H9 (cell line): ENCODE results near the gene DTNB. TPM values are rescaled to one million over a fixed set of nuclear protein-coding genes. Genes with fewer than 3 reads are reported as not detected.

ENCODE experiments used
- DNase-seq: peaks from one replicate; pipeline ENCODE4 v3.0.0-alpha.2; 2017
- H2AFZ ChIP-seq: one replicate; pipeline ENCODE4 v1.6.1; 2013; ENCODE audit warnings: mild to moderate bottlenecking, low read length, control low read depth, moderate library complexity
- H2AK5ac ChIP-seq: 2 replicates; pipeline ENCODE4 v1.6.1; 2013; ENCODE audit warnings: low read length, control low read depth, mixed read lengths; ENCODE audit not compliant: insufficient read length
- H2BK120ac ChIP-seq: one replicate; pipeline ENCODE4 v1.6.1; 2013; ENCODE audit warnings: low read depth, mild to moderate bottlenecking, low read length, control low read depth, inconsistent platforms; ENCODE audit not compliant: poor library complexity, severe bottlenecking
- H2BK12ac ChIP-seq: 2 replicates; pipeline ENCODE4 v1.6.1; 2013; ENCODE audit warnings: low read length, control low read depth, mixed read lengths, low read depth; ENCODE audit not compliant: insufficient read length
- H2BK15ac ChIP-seq: 2 replicates; pipeline ENCODE4 v1.6.1; 2013; ENCODE audit warnings: low read depth, low read length, control low read depth
- H2BK20ac ChIP-seq: one replicate; pipeline ENCODE4 v1.6.1; 2013; ENCODE audit warnings: low read depth, mild to moderate bottlenecking, low read length, control low read depth, inconsistent platforms; ENCODE audit not compliant: poor library complexity, severe bottlenecking
- H2BK5ac ChIP-seq: 2 replicates; pipeline ENCODE4 v1.6.1; 2013; ENCODE audit warnings: low read length, control low read depth, mixed read lengths; ENCODE audit not compliant: insufficient read length
- H3K14ac ChIP-seq: 2 replicates; pipeline ENCODE4 v1.6.1; 2013; ENCODE audit warnings: low read length, control low read depth; ENCODE audit not compliant: insufficient read depth
- H3K18ac ChIP-seq: 2 replicates; pipeline ENCODE4 v1.6.1; 2013; ENCODE audit warnings: low read depth, mild to moderate bottlenecking, mixed read lengths, low read length, control low read depth; ENCODE audit not compliant: insufficient read length
- H3K23ac ChIP-seq: 2 replicates; pipeline ENCODE4 v1.6.1; 2013; ENCODE audit warnings: low read length, control low read depth, mixed read lengths, low read depth; ENCODE audit not compliant: insufficient read length
- H3K23me2 ChIP-seq: 2 replicates; pipeline ENCODE4 v1.6.1; 2013; ENCODE audit warnings: low read depth, mild to moderate bottlenecking, mixed read lengths, low read length, control low read depth; ENCODE audit not compliant: insufficient read length, poor library complexity, severe bottlenecking
- H3K27ac ChIP-seq: 2 replicates; pipeline ENCODE4 v1.5.1; 2013; ENCODE audit warnings: low read length, control low read depth, mixed read lengths, low read depth; ENCODE audit not compliant: insufficient read length
- H3K27me3 ChIP-seq: 2 replicates; pipeline ENCODE4 v1.6.1; 2013; ENCODE audit warnings: low read length, control low read depth, inconsistent platforms; ENCODE audit not compliant: insufficient read depth
- H3K4ac ChIP-seq: 2 replicates; pipeline ENCODE4 v1.6.1; 2013; ENCODE audit warnings: low read depth, mild to moderate bottlenecking, control low read depth, inconsistent platforms, low read length, moderate library complexity
- H3K4me1 ChIP-seq: 2 replicates; pipeline ENCODE4 v1.6.1; 2013; ENCODE audit warnings: low read length, control low read depth, inconsistent platforms; ENCODE audit not compliant: insufficient read depth
- H3K4me2 ChIP-seq: 2 replicates; pipeline ENCODE4 v1.6.1; 2013; ENCODE audit warnings: low read length, control low read depth, mixed read lengths; ENCODE audit not compliant: insufficient read length, insufficient read depth
- H3K56ac ChIP-seq: 2 replicates; pipeline ENCODE4 v1.6.1; 2013; ENCODE audit warnings: low read depth, mild to moderate bottlenecking, mixed read lengths, low read length, control low read depth; ENCODE audit not compliant: insufficient read length
- H3K79me1 ChIP-seq: 2 replicates; pipeline ENCODE4 v1.6.1; 2013; ENCODE audit warnings: low read depth, mild to moderate bottlenecking, moderate library complexity, low read length, control low read depth, inconsistent platforms; ENCODE audit not compliant: insufficient read depth, poor library complexity, severe bottlenecking
- H3K79me2 ChIP-seq: 2 replicates; pipeline ENCODE4 v1.6.1; 2013; ENCODE audit warnings: low read length, control low read depth, inconsistent platforms; ENCODE audit not compliant: insufficient read depth
- H3K9ac ChIP-seq: 2 replicates; pipeline ENCODE4 v1.6.1; 2013; ENCODE audit warnings: low read length, control low read depth, mixed read lengths; ENCODE audit not compliant: insufficient read length; ENCODE audit errors: extremely low read depth
- H3K9me3 ChIP-seq: one replicate; pipeline ENCODE4 v1.6.1; 2013; ENCODE audit warnings: low read depth, low read length, inconsistent platforms; ENCODE audit not compliant: control insufficient read depth
- H3T11ph ChIP-seq: one replicate; pipeline ENCODE4 v1.6.1; 2013; ENCODE audit warnings: mild to moderate bottlenecking, low read length, control low read depth, inconsistent platforms
- H4K20me1 ChIP-seq: one replicate; pipeline ENCODE4 v1.6.1; 2013; ENCODE audit not compliant: control insufficient read depth, insufficient read length, insufficient read depth
- H4K5ac ChIP-seq: 2 replicates; pipeline ENCODE4 v1.6.1; 2013; ENCODE audit warnings: low read depth, mild to moderate bottlenecking, mixed read lengths, low read length, control low read depth; ENCODE audit not compliant: insufficient read length
- H4K8ac ChIP-seq: replicated peaks from 2 replicates; pipeline ENCODE4 v1.6.1; 2013; ENCODE audit warnings: low read length, control low read depth, mixed read lengths, low read depth; ENCODE audit not compliant: insufficient read length
- H4K91ac ChIP-seq: 2 replicates; pipeline ENCODE4 v1.6.1; 2013; ENCODE audit warnings: low read depth, mild to moderate bottlenecking, moderate library complexity, mixed read lengths, low read length, control low read depth; ENCODE audit not compliant: insufficient read length
- H3K27ac Mint-ChIP-seq, 3 experiments: 2 replicates in 2 of 3; 3 replicates in 1 of 3; pipeline ENCODE4 v1.8.0; 2020 to 2021; ENCODE audit warnings: mixed read lengths in 3 of 3, mild to moderate bottlenecking in 1 of 3, moderate library complexity in 1 of 3
- H3K27me3 Mint-ChIP-seq: 2 replicates; pipeline ENCODE4 v1.8.0; 2021; ENCODE audit warnings: low read depth, mild to moderate bottlenecking, moderate library complexity, mixed read lengths
- H3K36me3 Mint-ChIP-seq, 3 experiments: 2 replicates in 2 of 3; 3 replicates in 1 of 3; pipeline ENCODE4 v1.8.0; 2020 to 2021; ENCODE audit warnings: low read depth in 3 of 3, mixed read lengths in 3 of 3; ENCODE audit not compliant: insufficient read depth in 1 of 3
- H3K4me1 Mint-ChIP-seq, 2 experiments: 2 replicates each; pipeline ENCODE4 v1.8.0; 2020; ENCODE audit warnings: mixed read lengths in 2 of 2
- H3K4me3 Mint-ChIP-seq, 2 experiments: 2 replicates in 1 of 2; 3 replicates in 1 of 2; pipeline ENCODE4 v1.8.0; 2020 to 2021; ENCODE audit warnings: mild to moderate bottlenecking in 2 of 2, mixed read lengths in 2 of 2, moderate library complexity in 1 of 2
- H3K9me3 Mint-ChIP-seq, 2 experiments: 2 replicates in 1 of 2; 3 replicates in 1 of 2; pipeline ENCODE4 v1.8.0; 2020; ENCODE audit warnings: mild to moderate bottlenecking in 2 of 2, mixed read lengths in 2 of 2, moderate library complexity in 1 of 2
- WGBS: extraction: QIAGEN DNeasy Blood & Tissue Kit; methylation state at CpG from one replicate; pipeline ENCODE4 v1.1.7; 2013; ENCODE audit warnings: missing lambda C conversion rate, low lambda C conversion rate, mixed read lengths; ENCODE audit not compliant: insufficient read length; ENCODE audit errors: extremely low coverage; 5-methylcytosine and 5-hydroxymethylcytosine counted together
- total RNA-seq: library from RNA; stranded (reverse); gene quantifications from 2 replicates; pipeline ENCODE4 v1.2.1, GENCODE V29; 2021
- TF ChIP-seq, protein P1 (sequence below): fragments of 200-600 bp; sonication (generic); conservative IDR thresholded peaks from 3 replicates; pipeline ENCODE4 v1.8.0; 2021; ENCODE audit warnings: antibody characterized with exemption, mild to moderate bottlenecking

Gene DTNB
- total RNA-seq, 1 experiment from 2014 or later, result 26.7 TPM

DNA sequence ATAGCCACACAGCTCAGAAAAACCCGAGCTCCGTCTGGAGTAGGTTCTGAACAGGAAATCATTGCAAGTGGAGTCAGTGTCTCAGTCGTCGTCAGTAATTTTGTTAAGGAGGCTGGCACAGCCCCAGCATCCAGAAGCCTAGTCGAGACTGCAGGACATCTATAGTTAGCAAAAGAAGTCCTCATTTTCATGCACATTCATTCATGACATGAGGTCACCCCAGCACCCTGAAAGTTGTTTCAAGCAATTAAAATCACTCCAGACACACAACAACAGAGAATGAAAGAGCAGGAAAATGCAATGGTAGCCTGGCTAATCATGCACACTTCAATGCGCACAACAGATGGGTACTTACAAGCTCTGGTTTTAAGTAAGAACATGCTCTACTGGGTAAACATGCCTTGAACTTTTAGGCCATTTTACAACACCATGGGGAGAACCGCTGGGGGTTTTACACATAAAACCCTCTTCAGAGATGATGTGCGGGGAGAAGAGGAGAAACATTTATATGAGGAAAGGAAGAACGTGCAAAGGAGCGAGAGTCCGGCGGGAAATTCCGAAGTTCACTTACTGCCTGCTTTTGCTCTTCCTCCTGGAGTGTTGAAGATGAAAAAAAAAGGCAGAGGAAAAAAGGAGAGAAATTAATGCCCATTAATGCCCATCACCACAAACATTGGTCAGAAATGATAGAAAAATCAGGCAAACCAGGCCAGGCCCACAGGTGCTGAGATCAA, 254.3 kb downstream of the DTNB start:
- Histone ChIP-seq H3K23ac (no peak overlapping the region), H3K27me3 (no peaks in the 10 kb centered on the region), H2BK120ac (no peak overlapping the region), H2BK20ac (no peak overlapping the region), H2AK5ac (no peak overlapping the region), H4K20me1 (no peaks in the 10 kb centered on the region), H3K4ac (no peak overlapping the region), H3K27ac (no peak overlapping the region), H3T11ph (no peak overlapping the region), H3K18ac (no peak overlapping the region), H2BK12ac (no peak overlapping the region), H3K4me1 (no peaks in the 10 kb centered on the region), H3K9me3 (no peaks in the 10 kb centered on the region), H4K8ac (no peak overlapping the region), H4K5ac (no peak overlapping the region), H3K56ac (no peak overlapping the region), H2BK15ac (no peak overlapping the region), H3K9ac (no peak overlapping the region), H3K79me1 (no peaks in the 10 kb centered on the region), H3K14ac (no peak overlapping the region), H2AFZ (no peak overlapping the region), H2BK5ac (no peak overlapping the region), H3K23me2 (no peaks in the 10 kb centered on the region), H3K4me2 (no peak overlapping the region), H3K79me2 (no peaks in the 10 kb centered on the region), H4K91ac (no peak overlapping the region)
- no peak overlapping the region for H3K4me3 Mint-ChIP-seq
- no peaks in the 10 kb centered on the region for H3K9me3 Mint-ChIP-seq
- no CpG with 5 or more reads among the region's 13 CpGs for WGBS
- TF ChIP-seq, protein P1, sequence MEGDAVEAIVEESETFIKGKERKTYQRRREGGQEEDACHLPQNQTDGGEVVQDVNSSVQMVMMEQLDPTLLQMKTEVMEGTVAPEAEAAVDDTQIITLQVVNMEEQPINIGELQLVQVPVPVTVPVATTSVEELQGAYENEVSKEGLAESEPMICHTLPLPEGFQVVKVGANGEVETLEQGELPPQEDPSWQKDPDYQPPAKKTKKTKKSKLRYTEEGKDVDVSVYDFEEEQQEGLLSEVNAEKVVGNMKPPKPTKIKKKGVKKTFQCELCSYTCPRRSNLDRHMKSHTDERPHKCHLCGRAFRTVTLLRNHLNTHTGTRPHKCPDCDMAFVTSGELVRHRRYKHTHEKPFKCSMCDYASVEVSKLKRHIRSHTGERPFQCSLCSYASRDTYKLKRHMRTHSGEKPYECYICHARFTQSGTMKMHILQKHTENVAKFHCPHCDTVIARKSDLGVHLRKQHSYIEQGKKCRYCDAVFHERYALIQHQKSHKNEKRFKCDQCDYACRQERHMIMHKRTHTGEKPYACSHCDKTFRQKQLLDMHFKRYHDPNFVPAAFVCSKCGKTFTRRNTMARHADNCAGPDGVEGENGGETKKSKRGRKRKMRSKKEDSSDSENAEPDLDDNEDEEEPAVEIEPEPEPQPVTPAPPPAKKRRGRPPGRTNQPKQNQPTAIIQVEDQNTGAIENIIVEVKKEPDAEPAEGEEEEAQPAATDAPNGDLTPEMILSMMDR, result no peak
- no peaks in the 10 kb centered on the region for H3K27me3 Mint-ChIP-seq
- peaks cover 6 to 11% of the 10 kb centered on the region in 2 experiments; a peak in 3 of 4 replicates for H3K4me1 Mint-ChIP-seq
- H3K36me3 Mint-ChIP-seq, result peaks cover 8 to 14% (median 12%) of the 10 kb centered on the region in 3 experiments; a peak in 6 of 7 replicates
- no peak overlapping the region for H3K27ac Mint-ChIP-seq
- no peak for DNase-seq
